GM21515 (cell line): ENCODE results near the gene PDSS2.
"Not testable (repeated sequence)": the region's sequence is repeated elsewhere in the genome, so short reads cannot be mapped to it uniquely, and the experiment has no call there.

ENCODE experiments used
- ATAC-seq: cut with Tn5 transposase; IDR thresholded peaks from one replicate; pipeline ENCODE4 v1.9.1; 2021; ENCODE audit not compliant: unreplicated experiment

The PDSS2 gene

GRCh38 chr6:107125771-107126170, 333.6 kb downstream of the PDSS2 start:
- ATAC-seq: no peak

DNA sequence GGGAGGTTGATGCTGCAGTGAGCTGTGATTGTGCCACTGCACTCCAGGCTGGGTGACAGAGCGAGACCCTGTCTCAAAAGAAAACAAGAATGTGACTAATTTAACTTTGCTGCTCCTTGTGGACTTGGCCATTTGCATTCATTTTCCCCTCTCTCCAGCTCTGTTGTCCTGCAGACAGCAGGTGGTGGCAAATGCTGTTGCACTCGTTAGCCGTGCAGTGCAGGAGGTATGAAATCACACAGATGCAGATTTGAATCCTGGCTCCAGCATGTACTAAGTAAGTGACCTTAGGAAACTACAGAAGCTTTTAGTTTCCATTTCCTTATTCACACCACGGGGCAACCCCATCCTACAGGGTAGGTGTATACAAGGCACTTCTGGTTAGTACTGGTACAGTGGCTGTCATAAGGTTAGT, 334.4 kb downstream of the PDSS2 start:
- ATAC-seq: no peak

GRCh38 chr6:107123501-107123900, 335.9 kb downstream of the PDSS2 start:
- ATAC-seq: no peak

DNA sequence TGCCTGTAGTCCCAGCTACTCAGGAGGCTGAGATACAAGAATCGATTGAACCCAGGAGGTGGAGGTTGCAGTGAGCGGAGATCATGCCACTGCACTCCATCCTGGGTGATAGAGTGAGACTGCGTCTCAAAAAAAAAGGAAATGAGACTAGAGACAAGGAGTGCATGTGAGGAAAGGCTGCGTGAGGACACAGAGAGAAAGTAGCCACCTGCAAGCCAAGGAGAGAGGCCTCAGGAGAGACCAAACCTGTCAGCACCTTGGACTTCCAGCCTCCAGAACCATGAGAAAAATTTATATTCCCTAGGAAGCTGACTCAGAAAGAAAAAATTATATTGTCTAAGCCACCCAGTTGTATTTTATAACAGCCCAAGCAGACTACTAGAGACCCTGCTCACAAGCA, 336.6 kb downstream of the PDSS2 start:
- ATAC-seq: no peak

DNA sequence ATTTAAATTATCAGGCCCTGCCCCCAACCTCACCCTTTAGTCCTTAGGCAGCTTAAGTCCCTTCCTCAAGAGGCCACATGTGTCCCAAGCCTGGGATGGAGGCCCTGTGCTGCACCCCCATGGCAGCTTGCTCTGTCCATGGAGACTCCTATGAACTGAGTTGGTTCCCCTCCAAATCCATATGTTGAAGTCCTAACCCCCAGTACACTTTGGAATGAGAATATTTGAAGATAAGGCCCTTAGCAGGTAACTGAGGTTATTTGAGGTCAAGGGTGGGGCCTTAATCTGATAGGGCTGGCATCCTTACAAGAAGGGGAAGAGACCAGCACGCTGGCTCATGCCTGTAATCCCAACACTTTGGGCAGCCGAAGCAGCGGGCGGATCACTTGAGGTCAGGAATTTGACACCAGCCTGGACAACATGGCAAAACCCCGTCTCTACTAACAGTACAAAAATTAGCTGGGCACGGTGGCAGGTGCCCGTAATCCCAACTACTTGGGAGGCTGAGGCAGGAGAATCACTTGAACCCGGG, 337.3 kb downstream of the PDSS2 start:
- no peak for ATAC-seq

- ATAC-seq: no peak
These were observed 338.1 kb downstream of the PDSS2 start for GRCh38 chr6:107121266-107121665.

DNA sequence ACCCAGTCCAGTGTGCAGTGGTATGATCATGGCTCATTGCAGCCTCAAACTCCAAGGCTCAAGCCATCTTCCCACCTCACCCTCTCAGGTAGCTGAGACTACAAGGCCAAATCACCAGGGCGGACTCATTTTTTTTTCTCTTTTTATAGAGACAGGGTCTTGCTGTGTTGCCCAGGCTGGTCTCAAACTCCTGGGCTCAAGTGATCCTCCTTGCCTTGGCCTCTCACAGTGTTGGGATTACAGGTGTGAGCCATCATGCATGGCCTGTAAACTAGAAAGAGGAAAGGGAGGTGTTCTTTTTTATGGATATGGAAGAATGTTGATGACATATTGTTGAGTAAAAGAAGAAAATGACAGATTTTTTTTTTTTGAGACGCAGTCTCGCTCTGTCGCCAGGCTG, 339.0 kb downstream of the PDSS2 start:
- ATAC-seq: no peak

- no peak for ATAC-seq
These were observed 340.4 kb downstream of the PDSS2 start for GRCh38 chr6:107118976-107119375.

DNA sequence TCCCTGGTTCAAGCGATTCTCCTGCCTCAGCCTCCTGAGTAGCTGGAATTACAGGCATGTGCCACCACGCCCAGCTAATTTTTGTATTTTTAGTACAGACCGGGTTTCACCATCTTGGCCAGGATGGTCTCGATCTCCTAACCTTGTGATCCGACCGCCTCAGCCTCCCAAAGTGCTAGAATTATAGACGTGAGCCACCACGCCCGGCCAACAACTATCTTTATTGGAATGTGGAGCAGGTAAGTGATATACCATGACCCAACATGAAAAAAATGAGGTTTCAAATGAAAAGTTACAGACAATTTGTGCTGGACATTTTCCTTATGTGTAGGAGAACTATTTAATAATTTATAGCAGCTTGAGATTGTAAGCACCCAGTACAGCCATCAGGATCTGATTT, 340.8 kb downstream of the PDSS2 start:
- ATAC-seq: not testable (repeated sequence)

DNA sequence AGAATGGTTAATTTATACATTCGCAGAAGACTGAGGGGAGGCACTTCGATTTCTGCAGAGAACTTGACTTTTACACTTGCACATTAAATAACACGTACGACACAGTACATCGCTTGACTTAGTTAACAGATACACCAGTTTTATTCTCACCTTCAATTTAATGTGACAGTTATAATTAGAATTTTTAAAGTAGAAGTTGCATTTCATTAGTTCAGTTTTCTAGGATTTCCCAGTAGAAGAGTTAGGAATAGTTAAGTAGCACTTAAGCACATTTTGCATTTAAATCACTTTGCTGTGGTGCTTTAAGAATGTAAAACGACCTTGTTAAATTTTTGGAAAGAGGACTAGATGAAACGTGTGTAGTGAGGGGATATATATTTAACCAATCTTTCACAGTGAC, 342.4 kb downstream of the PDSS2 start:
- ATAC-seq: no peak

DNA sequence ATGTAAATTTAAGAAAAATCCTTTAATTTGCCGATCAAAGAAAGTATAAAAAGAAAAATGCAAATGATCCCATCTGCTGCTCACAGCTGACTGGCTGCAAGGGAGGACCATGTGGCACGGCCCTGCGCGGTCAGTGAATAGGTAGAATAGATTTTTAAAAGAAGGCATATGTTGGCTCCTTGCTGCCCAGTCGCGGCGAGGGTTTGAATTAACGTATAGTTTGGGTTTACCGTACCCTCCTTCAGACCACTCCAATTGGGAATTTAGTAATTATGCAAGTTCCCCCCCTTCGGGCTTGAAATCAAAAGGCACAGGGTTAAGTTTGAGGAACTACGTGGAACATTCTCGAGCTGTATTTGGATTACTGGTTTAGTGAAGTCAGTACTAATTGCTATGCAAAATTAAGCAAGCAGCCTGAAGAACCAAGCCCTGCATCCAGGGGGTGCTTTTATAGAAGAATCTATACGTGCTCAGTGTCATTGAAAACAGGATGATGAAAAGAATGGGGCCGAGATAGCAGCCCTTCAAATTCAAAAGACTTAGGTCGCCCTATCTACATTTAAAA, 343.0 kb downstream of the PDSS2 start:
- ATAC-seq: no peak

- no peak for ATAC-seq
These were observed 343.6 kb downstream of the PDSS2 start for GRCh38 chr6:107115695-107116327.

- ATAC-seq: peak; percentile 22
These were observed 344.3 kb downstream of the PDSS2 start, which contains the start of gene BEND3 for GRCh38 chr6:107114926-107115694. Gene BEND3, minus strand, starts transcription at chr6:107115515. Its CDS starts 16,230 bp downstream, at chr6:107099285.

DNA sequence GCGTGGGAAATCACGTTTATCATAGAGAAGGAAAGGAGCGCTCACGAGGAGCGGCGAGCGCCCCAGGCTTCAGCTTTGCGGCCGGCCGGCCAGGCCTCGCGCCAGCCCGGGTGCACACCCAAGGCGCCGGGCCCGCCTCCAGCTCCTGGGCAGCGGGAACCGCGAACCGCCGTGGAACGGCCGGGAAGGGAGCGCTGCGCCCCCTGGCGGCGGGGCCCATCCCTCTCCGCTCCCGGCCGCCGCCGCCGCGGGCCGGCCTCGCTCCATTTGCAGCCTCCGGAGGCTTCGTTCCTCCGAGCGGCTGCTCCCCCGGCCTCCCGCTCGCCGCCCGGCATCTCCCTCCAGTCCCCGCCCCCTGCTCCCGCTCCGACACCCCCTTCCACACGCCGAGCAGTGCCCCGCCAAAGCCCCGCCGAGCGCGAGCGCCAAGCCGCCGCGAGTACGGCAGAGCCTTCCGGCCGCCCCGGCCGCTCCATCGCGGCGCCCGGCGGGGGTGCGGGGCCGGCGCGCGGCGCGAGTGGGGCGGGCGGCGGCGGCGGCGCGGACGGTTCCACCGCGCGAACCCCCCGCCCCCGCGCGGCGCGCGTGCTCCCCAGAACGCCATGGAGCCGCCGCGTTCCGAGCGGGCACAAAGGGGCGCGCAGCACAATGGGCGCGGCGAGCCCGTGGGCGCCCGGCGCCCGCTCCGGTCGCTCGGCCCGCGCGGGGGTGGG, 345.0 kb downstream of the PDSS2 start:
- peak; percentile 80 for ATAC-seq

GRCh38 chr6:107110200-107110599, 349.2 kb downstream of the PDSS2 start:
- no peak for ATAC-seq

GRCh38 chr6:107108201-107108890, 351.0 kb downstream of the PDSS2 start:
- no peak for ATAC-seq

GRCh38 chr6:107107791-107108190, 351.6 kb downstream of the PDSS2 start:
- no peak for ATAC-seq

- ATAC-seq: no peak
These were observed 353.2 kb downstream of the PDSS2 start for GRCh38 chr6:107106165-107106564.

GRCh38 chr6:107105511-107106116, 353.8 kb downstream of the PDSS2 start:
- ATAC-seq: no peak

- ATAC-seq: no peak
These were observed 356.3 kb downstream of the PDSS2 start for GRCh38 chr6:107103082-107103481.
